Measurements from ENCODE around the gene ZFYVE9. TPM values are rescaled to one million over a fixed set of nuclear protein-coding genes. Genes with fewer than 3 reads are reported as not detected.

Gene ZFYVE9
- total and polyA plus RNA-seq, 4 donors, result 38.9 to 96.7 (median 46.1) TPM

- no peak overlapping the region for H3K4me3 ChIP-seq (ENCODE audit: low read depth, low read length)
- no peaks in the 10 kb centered on the region for H3K27me3 ChIP-seq (ENCODE audit: control insufficient read depth, insufficient read depth, low read length)
- H3K27ac ChIP-seq (ENCODE audit: low read depth, low read length), result no peak overlapping the region
- H3K4me1 ChIP-seq (ENCODE audit: control insufficient read depth, insufficient read depth, low read length), result no peaks in the 10 kb centered on the region
- no CpG with 5 or more reads among the region's 3 CpGs for WGBS (ENCODE audit: insufficient coverage)
- no peaks in the 10 kb centered on the region for H3K9me3 ChIP-seq (ENCODE audit: control insufficient read depth, insufficient read depth, low read length)
- H3K36me3 ChIP-seq (ENCODE audit: control insufficient read depth, insufficient read depth, low read length), result no peaks in the 10 kb centered on the region
- no peak for DNase-seq (ENCODE audit: low read depth in 4 of 6, low spot score in 6 of 6)
Measured at GRCh38 chr1:52259886-52260285, 118.0 kb downstream of the ZFYVE9 start.

DNA sequence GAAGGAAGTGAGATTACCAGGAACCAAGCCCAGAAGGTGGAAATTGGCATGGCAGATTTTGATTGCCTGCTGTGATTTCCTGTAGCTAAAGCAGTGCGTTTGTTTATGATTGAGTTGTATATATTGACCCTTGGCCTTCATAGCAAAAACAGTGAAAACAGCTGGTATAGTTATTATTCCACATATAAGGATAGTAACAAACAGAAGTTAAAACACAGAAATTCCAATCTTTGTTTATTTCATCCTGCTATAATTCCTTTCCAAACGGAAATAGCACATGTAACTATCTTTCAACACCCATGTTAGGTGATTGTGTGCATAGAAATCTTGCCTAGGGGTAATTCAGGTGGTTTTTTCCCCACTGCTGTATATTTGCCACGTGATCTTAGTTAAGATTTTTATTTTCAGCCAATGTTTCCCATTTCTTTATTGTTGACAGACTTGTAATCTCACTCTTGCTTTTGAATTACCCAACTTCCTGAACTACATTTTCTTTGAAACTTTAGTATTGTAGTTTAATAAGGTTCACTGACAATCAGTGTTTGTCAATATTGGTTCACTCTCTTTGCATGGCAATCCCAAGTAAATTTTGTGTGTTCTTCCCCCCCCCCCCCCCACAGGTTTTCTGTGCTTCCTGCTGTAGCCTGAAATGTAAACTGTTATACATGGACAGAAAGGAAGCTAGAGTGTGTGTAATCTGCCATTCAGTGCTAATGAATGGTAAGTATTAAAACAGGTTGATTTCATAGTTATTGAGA is 121.4 kb downstream of the ZFYVE9 start:
- Histone ChIP-seq H3K27ac (ENCODE audit: low read depth, low read length) (no peak overlapping the region), H3K36me3 (ENCODE audit: control insufficient read depth, insufficient read depth, low read length) (no peaks in the 10 kb centered on the region), H3K4me3 (ENCODE audit: low read depth, low read length) (no peak overlapping the region), H3K9me3 (ENCODE audit: control insufficient read depth, insufficient read depth, low read length) (no peaks in the 10 kb centered on the region), H3K4me1 (ENCODE audit: control insufficient read depth, insufficient read depth, low read length) (no peaks in the 10 kb centered on the region), H3K27me3 (ENCODE audit: control insufficient read depth, insufficient read depth, low read length) (no peaks in the 10 kb centered on the region)
- no CpG with 5 or more reads among the region's 3 CpGs for WGBS (ENCODE audit: insufficient coverage)
- peak in 1 of 6 donors; percentile 8 for DNase-seq (ENCODE audit: low read depth in 4 of 6, low spot score in 6 of 6)

DNA sequence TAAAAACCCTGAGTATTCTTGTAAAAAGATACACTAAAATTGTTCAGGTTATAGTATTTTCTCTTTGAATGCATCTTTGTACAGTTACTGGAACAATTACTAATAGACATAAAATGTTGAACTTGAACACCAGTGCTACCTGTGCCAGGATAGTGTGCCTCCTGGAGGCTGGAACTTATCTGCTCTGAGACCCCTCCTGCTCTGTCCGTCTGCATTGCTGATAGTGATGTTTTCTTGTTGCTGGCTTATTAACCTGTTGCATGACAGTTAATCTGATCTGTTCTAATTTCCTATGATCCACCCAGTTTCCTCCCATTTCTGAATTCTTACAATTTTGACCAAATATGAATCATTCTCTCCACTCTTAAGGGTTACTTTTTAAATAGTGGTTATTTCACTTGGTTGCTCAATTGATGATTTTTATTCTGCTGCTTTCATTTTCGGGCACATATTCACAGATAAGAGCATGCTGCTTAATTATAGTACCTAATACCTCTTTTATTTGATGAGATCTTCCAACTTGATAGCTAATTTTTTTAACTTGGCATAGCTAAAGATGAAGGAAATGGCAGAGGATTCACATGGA is 122.7 kb downstream of the ZFYVE9 start:
- WGBS (ENCODE audit: insufficient coverage), result no CpG with 5 or more reads among the region's 2 CpGs
- no peaks in the 10 kb centered on the region for H3K27me3 ChIP-seq (ENCODE audit: control insufficient read depth, insufficient read depth, low read length)
- H3K4me3 ChIP-seq (ENCODE audit: low read depth, low read length), result no peak overlapping the region
- H3K4me1 ChIP-seq (ENCODE audit: control insufficient read depth, insufficient read depth, low read length), result no peaks in the 10 kb centered on the region
- H3K27ac ChIP-seq (ENCODE audit: low read depth, low read length), result no peak overlapping the region
- DNase-seq (ENCODE audit: low read depth in 4 of 6, low spot score in 6 of 6), result no peak
- peaks cover 7% of the 10 kb centered on the region for H3K36me3 ChIP-seq (ENCODE audit: control insufficient read depth, insufficient read depth, low read length)
- H3K9me3 ChIP-seq (ENCODE audit: control insufficient read depth, insufficient read depth, low read length), result no peaks in the 10 kb centered on the region

DNA sequence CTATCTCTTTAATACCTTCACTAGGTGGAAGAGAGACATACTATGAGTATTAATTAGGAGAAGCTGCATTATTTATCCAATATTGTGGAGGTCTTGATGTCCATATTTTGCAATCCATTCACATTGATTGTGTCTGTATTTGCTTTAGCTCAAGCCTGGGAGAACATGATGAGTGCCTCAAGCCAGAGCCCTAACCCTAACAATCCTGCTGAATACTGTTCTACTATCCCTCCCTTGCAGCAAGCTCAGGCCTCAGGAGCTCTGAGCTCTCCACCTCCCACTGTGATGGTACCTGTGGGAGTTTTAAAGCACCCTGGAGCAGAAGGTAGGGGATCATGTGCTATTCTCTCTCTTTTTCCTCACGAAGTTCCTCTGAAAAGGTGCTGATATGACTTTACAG is 124.6 kb downstream of the ZFYVE9 start:
- H3K36me3 ChIP-seq (ENCODE audit: control insufficient read depth, insufficient read depth, low read length), result peaks cover 8% of the 10 kb centered on the region
- no CpG with 5 or more reads among the region's 1 CpG for WGBS (ENCODE audit: insufficient coverage)
- no peaks in the 10 kb centered on the region for H3K4me1 ChIP-seq (ENCODE audit: control insufficient read depth, insufficient read depth, low read length)

DNA sequence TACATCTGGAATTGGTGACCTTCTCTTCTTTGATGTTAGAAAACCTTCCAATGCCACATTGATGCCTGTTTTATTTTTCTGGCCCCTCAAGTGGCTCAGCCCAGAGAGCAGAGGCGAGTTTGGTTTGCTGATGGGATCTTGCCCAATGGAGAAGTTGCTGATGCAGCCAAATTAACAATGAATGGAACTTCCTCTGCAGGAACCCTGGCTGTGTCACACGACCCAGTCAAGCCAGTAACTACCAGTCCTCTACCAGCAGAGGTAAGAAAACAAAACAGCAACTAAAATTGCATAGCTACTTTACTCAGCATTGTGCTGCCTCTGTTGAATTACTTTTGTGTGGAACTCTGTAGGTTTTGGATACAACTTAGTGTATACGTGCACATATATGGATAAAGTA is 126.5 kb downstream of the ZFYVE9 start:
- Histone ChIP-seq H3K4me3 (ENCODE audit: low read depth, low read length) (no peak overlapping the region), H3K9me3 (ENCODE audit: control insufficient read depth, insufficient read depth, low read length) (no peaks in the 10 kb centered on the region), H3K27me3 (ENCODE audit: control insufficient read depth, insufficient read depth, low read length) (no peaks in the 10 kb centered on the region), H3K36me3 (ENCODE audit: control insufficient read depth, insufficient read depth, low read length) (peaks cover 10% of the 10 kb centered on the region), H3K27ac (ENCODE audit: low read depth, low read length) (no peak overlapping the region), H3K4me1 (ENCODE audit: control insufficient read depth, insufficient read depth, low read length) (no peaks in the 10 kb centered on the region)
- DNase-seq (ENCODE audit: low read depth in 4 of 6, low spot score in 6 of 6), result no peak
- WGBS (ENCODE audit: insufficient coverage), result 100% methylated on average over 1 of the region's 3 CpGs

More for the DNA sequence above, 124.6 kb downstream of the ZFYVE9 start:
- Histone ChIP-seq H3K27me3 (ENCODE audit: control insufficient read depth, insufficient read depth, low read length) (no peaks in the 10 kb centered on the region), H3K27ac (ENCODE audit: low read depth, low read length) (no peak overlapping the region), H3K4me3 (ENCODE audit: low read depth, low read length) (no peak overlapping the region), H3K9me3 (ENCODE audit: control insufficient read depth, insufficient read depth, low read length) (no peaks in the 10 kb centered on the region)
- DNase-seq (ENCODE audit: low read depth in 4 of 6, low spot score in 6 of 6), result no peak

DNA sequence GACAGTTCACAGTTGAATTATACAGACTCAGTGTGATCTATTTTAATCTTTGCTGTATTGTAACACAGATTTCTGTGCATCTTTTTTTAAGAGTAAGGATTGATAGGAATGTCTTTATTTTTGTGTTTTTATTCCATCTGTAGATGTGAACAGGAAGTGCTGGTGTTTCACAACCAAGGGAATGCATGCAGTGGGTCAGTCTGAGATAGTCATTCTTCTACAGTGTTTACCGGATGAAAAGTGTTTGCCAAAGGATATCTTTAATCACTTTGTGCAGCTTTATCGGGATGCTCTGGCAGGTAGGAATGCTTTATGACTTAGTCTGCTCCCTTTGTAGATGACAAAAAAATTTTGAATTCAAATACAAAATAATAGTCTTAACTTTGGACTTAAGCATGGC is 139.6 kb downstream of the ZFYVE9 start:
- DNase-seq (ENCODE audit: low read depth in 4 of 6, low spot score in 6 of 6), result no peak
- Histone ChIP-seq H3K36me3 (ENCODE audit: control insufficient read depth, insufficient read depth, low read length) (peaks cover 6% of the 10 kb centered on the region), H3K4me1 (ENCODE audit: control insufficient read depth, insufficient read depth, low read length) (no peaks in the 10 kb centered on the region), H3K27me3 (ENCODE audit: control insufficient read depth, insufficient read depth, low read length) (no peaks in the 10 kb centered on the region), H3K9me3 (ENCODE audit: control insufficient read depth, insufficient read depth, low read length) (no peaks in the 10 kb centered on the region), H3K4me3 (ENCODE audit: low read depth, low read length) (no peak overlapping the region), H3K27ac (ENCODE audit: low read depth, low read length) (no peak overlapping the region)
- WGBS (ENCODE audit: insufficient coverage), result 100% methylated on average over 1 of the region's 2 CpGs

- 100% methylated on average over 3 of the region's 3 CpGs for WGBS (ENCODE audit: insufficient coverage)
- no peak overlapping the region for H3K27ac ChIP-seq (ENCODE audit: low read depth, low read length)
- no peaks in the 10 kb centered on the region for H3K36me3 ChIP-seq (ENCODE audit: control insufficient read depth, insufficient read depth, low read length)
- no peaks in the 10 kb centered on the region for H3K27me3 ChIP-seq (ENCODE audit: control insufficient read depth, insufficient read depth, low read length)
- H3K9me3 ChIP-seq (ENCODE audit: control insufficient read depth, insufficient read depth, low read length), result no peaks in the 10 kb centered on the region
- no peak for DNase-seq (ENCODE audit: low read depth in 4 of 6, low spot score in 6 of 6)
- H3K4me1 ChIP-seq (ENCODE audit: control insufficient read depth, insufficient read depth, low read length), result no peaks in the 10 kb centered on the region
- no peak overlapping the region for H3K4me3 ChIP-seq (ENCODE audit: low read depth, low read length)
Measured at GRCh38 chr1:52288286-52288685, 146.4 kb downstream of the ZFYVE9 start.

- WGBS (ENCODE audit: insufficient coverage), result 100% methylated on average over 1 of the region's 1 CpG
- no peaks in the 10 kb centered on the region for H3K9me3 ChIP-seq (ENCODE audit: control insufficient read depth, insufficient read depth, low read length)
- no peak for DNase-seq (ENCODE audit: low read depth in 4 of 6, low spot score in 6 of 6)
- H3K27me3 ChIP-seq (ENCODE audit: control insufficient read depth, insufficient read depth, low read length), result no peaks in the 10 kb centered on the region
- H3K4me1 ChIP-seq (ENCODE audit: control insufficient read depth, insufficient read depth, low read length), result no peaks in the 10 kb centered on the region
- H3K4me3 ChIP-seq (ENCODE audit: low read depth, low read length), result no peak overlapping the region
- peaks cover 11% of the 10 kb centered on the region for H3K36me3 ChIP-seq (ENCODE audit: control insufficient read depth, insufficient read depth, low read length)
- no peak overlapping the region for H3K27ac ChIP-seq (ENCODE audit: low read depth, low read length)
Measured at GRCh38 chr1:52294580-52294979, 152.7 kb downstream of the ZFYVE9 start.

DNA sequence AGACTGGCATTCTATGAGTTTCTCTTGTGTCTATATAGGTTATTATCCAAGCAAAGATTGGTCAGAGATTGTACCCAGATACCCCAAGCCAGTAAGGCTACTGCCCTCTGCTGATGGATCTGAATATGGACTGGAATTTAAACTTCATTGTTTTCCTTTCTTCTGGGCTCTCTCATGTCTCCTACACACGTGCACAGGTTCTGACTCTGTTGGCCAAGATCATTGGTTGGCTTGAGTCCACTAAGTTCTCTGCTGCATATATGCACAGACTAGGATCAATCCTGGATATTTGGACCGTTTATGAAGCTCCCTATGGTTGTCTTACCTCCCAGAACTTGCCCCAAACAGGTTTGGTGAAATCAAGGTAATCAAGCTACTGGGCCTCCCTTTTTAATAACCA is 154.5 kb downstream of the ZFYVE9 start:
- no peaks in the 10 kb centered on the region for H3K27me3 ChIP-seq (ENCODE audit: control insufficient read depth, insufficient read depth, low read length)
- H3K36me3 ChIP-seq (ENCODE audit: control insufficient read depth, insufficient read depth, low read length), result peaks cover 14% of the 10 kb centered on the region
- 32% methylated on average over 2 of the region's 2 CpGs for WGBS (ENCODE audit: insufficient coverage)
- no peak overlapping the region for H3K27ac ChIP-seq (ENCODE audit: low read depth, low read length)
- no peak overlapping the region for H3K4me3 ChIP-seq (ENCODE audit: low read depth, low read length)
- no peaks in the 10 kb centered on the region for H3K9me3 ChIP-seq (ENCODE audit: control insufficient read depth, insufficient read depth, low read length)
- peak in 5 of 6 donors; percentile 0 to 67 (median 11) for DNase-seq (ENCODE audit: low read depth in 4 of 6, low spot score in 6 of 6)
- H3K4me1 ChIP-seq (ENCODE audit: control insufficient read depth, insufficient read depth, low read length), result no peaks in the 10 kb centered on the region

Measured in spinal cord (tissue), 10 donors.